Mucosa of rectum (tissue), 2 donors: Measurements from ENCODE around the gene SMARCB1.

Source experiments
- H3K27ac ChIP-seq, 2 donors: one replicate each; pipeline ENCODE4 v1.7.0; 2013; ENCODE audit warnings: inconsistent platforms in 2 of 2, low read depth in 2 of 2, low read length in 2 of 2
- H3K27me3 ChIP-seq, 2 donors: one replicate each; pipeline ENCODE4 v1.7.0; 2013; ENCODE audit warnings: low read length in 2 of 2; ENCODE audit not compliant: control insufficient read depth in 2 of 2, insufficient read depth in 2 of 2
- H3K36me3 ChIP-seq, 2 donors: one replicate each; pipeline ENCODE4 v1.7.0; 2013; ENCODE audit warnings: low read length in 2 of 2; ENCODE audit not compliant: control insufficient read depth in 2 of 2, insufficient read depth in 2 of 2
- H3K4me1 ChIP-seq, 2 donors: one replicate each; pipeline ENCODE4 v1.7.0; 2013; ENCODE audit warnings: low read length in 2 of 2, mild to moderate bottlenecking in 1 of 2; ENCODE audit not compliant: control insufficient read depth in 2 of 2, insufficient read depth in 2 of 2
- H3K4me3 ChIP-seq, 2 donors: one replicate each; pipeline ENCODE4 v1.7.0; 2013; ENCODE audit warnings: low read length in 2 of 2
- H3K9ac ChIP-seq, 2 donors: one replicate each; pipeline ENCODE4 v1.7.0; 2013; ENCODE audit warnings: low read length in 2 of 2, low read depth in 1 of 2, mild to moderate bottlenecking in 1 of 2
- H3K9me3 ChIP-seq, 2 donors: one replicate each; pipeline ENCODE4 v1.7.0; 2013; ENCODE audit warnings: low read length in 2 of 2; ENCODE audit not compliant: control insufficient read depth in 2 of 2
- donor health status: healthy.
- donor health status: Normal muscosa, but diverticular disease.

Gene SMARCB1

GRCh38 chr22:23759566-23759965 is 27.2 kb upstream of the SMARCB1 start:
- no peak overlapping the region for H3K4me3 ChIP-seq
- H3K27me3 ChIP-seq: no peaks in the 10 kb centered on the region
- H3K4me1 ChIP-seq: peaks cover 0 to 2% of the 10 kb centered on the region in 2 donors
- no peak overlapping the region for H3K27ac ChIP-seq
- H3K36me3 ChIP-seq: peaks cover 0 to 8% of the 10 kb centered on the region in 2 donors
- H3K9ac ChIP-seq: no peak overlapping the region
- no peaks in the 10 kb centered on the region for H3K9me3 ChIP-seq

GRCh38 chr22:23760056-23760455 is 26.7 kb upstream of the SMARCB1 start:
- Histone ChIP-seq H3K9ac (no peak overlapping the region), H3K4me1 (peaks cover 0 to 2% of the 10 kb centered on the region in 2 donors), H3K4me3 (no peak overlapping the region), H3K27ac (no peak overlapping the region), H3K9me3 (no peaks in the 10 kb centered on the region), H3K36me3 (peaks cover 5 to 13% of the 10 kb centered on the region in 2 donors), H3K27me3 (no peaks in the 10 kb centered on the region)

DNA sequence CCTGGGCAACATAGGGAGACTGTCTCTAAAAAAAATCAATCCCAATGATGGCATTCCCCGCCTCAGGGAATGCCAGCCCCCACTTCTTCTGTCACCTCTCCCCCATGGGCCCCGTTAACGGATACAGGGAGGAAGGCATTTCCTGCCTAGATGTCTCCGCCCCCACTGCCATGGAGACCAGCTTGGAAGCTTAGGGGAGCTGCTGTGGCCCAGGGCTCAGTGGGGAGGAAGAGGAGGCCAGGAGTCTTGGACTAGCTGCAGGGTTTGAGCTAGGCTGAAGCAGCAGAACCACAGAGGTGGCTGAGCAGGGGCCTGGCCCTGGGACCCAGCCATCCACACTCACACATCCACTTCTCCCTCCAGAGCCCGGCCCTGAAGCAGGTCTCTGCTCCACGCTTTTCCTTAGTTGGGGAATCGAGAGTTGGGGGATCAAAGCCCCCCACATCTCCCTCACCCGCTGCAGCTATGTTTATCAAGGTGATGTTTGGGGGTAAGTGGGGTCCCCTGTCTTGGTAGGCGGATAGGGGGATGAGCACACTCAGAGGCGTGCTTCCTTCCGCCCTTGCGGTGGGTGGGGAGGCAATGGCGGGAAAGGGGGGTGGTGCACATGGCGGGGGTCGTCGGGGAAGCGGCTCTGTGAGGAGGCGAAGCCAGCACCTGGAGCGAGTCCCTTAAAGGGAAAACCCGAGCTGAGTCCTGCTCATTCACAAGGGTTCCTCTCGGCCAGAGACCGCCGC is 23.8 kb upstream of the SMARCB1 start, which contains the start of gene C22orf15:
Gene C22orf15 (plus strand): TSS at position 149 of the 737 bp plus-strand sequence. CDS start 317 bp downstream, at position 466.
- Histone ChIP-seq H3K27ac (no peak within 1 kb of the TSS), H3K9ac (no peak within 1 kb of the TSS), H3K36me3 (peaks cover 9 to 22% of the 10 kb centered on the region in 2 donors), H3K27me3 (no peaks in the 10 kb centered on the region), H3K4me1 (peaks cover 7 to 8% of the 10 kb centered on the region in 2 donors), H3K4me3 (peak within 1 kb of the TSS in 1 of 2 donors; percentile 7), H3K9me3 (no peaks in the 10 kb centered on the region)

- Histone ChIP-seq H3K27me3 (no peaks in the 10 kb centered on the region), H3K36me3 (peaks cover 9 to 22% of the 10 kb centered on the region in 2 donors), H3K9ac (no peak overlapping the region), H3K4me1 (peaks cover 7 to 10% of the 10 kb centered on the region in 2 donors), H3K4me3 (no peak overlapping the region), H3K9me3 (no peaks in the 10 kb centered on the region), H3K27ac (no peak overlapping the region)
Observed at GRCh38 chr22:23763579-23763945, 23.2 kb upstream of the SMARCB1 start.

DNA sequence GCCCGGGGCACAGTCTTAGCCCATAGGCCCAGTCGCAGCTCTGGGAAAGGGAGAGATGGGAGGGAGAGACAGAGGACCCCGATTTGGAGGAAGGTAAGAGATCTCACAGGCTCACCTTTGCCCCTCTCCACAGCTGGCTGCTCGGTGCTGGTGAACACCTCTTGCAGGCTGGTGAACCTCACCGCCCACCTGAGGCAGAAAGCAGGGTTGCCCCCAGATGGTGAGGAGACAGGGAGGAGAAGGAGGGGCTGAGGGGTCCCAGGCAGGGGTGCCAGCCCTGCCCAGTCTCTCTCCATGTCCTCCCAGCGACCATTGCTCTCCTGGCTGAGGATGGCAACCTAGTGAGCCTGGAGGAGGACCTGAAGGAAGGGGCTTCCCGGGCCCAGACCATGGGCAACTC is 22.8 kb upstream of the SMARCB1 start:
- Histone ChIP-seq H3K4me3 (no peak overlapping the region), H3K27ac (no peak overlapping the region), H3K27me3 (no peaks in the 10 kb centered on the region), H3K36me3 (peaks cover 9 to 22% of the 10 kb centered on the region in 2 donors), H3K9ac (no peak overlapping the region), H3K4me1 (peaks cover 8 to 10% of the 10 kb centered on the region in 2 donors), H3K9me3 (no peaks in the 10 kb centered on the region)

DNA sequence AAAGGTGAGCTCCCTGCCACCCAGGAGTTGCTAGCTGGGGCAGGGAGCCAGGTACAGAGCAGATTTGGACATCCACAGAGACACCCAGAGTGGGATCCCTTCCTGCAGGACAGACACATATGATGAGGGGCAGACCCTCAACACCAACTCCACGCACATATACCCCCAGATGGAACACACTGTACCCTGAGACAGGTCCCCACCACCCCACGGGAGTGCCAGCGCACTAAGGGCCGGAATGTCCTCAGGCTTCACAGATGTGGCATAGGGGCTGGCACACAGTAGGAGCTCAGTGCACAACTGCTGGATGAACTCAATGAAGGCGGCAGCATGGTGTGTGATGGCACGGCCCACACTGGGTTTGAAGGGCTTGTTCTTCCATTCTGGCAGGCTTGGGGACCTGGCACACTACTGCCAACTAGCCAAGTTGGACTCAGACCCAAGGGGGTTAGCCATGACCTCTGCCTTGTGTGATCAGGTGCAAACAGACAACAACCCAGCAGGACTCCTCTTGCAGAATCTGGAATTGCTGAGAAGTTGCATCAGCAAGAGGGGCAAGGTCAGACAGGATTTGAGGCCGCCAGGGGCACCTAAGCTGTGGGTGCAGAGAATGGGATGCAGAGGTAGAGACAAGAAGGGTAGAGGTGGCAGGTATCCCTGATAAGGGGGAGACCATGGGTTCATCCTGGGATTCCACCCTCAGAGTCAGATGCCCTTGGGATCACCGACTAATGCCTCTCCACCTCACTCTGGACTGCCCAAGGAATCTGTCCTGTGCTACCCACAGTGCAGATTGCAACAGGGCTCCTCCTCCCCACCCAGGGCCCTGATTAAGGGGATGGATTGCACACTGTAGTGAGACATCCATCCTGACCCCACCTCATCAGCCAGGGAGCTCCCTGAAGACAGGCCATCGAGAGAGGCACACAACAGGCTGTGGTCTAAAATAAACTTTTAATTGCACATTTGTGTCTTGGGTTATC is 21.6 kb upstream of the SMARCB1 start:
- Histone ChIP-seq H3K36me3 (peaks cover 9 to 22% of the 10 kb centered on the region in 2 donors), H3K27me3 (no peaks in the 10 kb centered on the region), H3K4me1 (peaks cover 10 to 11% of the 10 kb centered on the region in 2 donors), H3K9ac (no peak overlapping the region), H3K4me3 (no peak overlapping the region), H3K9me3 (no peaks in the 10 kb centered on the region), H3K27ac (no peak overlapping the region)

DNA sequence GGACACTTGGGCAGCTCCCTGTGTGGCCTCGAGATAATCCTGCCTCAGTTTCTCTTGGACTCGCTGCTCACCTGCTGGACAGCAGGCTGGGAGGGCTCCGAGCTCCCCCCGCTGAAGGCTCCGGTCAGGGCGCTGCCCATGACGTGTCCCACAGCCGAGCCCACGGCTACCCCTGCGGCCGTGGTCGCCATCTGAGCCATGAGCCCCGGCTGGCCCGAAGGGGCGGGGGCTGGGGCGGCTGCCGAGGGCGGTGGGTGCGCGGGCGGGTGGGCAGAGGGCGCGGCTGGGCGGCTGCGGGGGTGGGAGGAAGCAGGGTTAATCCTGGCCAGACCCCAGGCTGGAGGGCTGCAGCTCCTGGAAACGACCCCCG is 19.5 kb upstream of the SMARCB1 start:
- no peaks in the 10 kb centered on the region for H3K9me3 ChIP-seq
- H3K4me3 ChIP-seq: peak overlapping the region; percentile 89 to 97
- H3K27me3 ChIP-seq: no peaks in the 10 kb centered on the region
- peaks cover 9 to 22% of the 10 kb centered on the region in 2 donors for H3K36me3 ChIP-seq
- peak overlapping the region; percentile 87 to 88 for H3K27ac ChIP-seq
- peak overlapping the region; percentile 91 to 95 for H3K9ac ChIP-seq
- peaks cover 15 to 16% of the 10 kb centered on the region in 2 donors for H3K4me1 ChIP-seq

GRCh38 chr22:23767673-23768548 is 18.9 kb upstream of the SMARCB1 start, which contains the start of gene CHCHD10:
CHCHD10 (minus strand) TSS chr22:23767972; CDS start chr22:23767874, 98 bp downstream.
- H3K27ac ChIP-seq: peak within 1 kb of the TSS; percentile 87 to 88
- no peaks in the 10 kb centered on the region for H3K27me3 ChIP-seq
- H3K9ac ChIP-seq: peak within 1 kb of the TSS; percentile 91 to 95
- peaks cover 9 to 22% of the 10 kb centered on the region in 2 donors for H3K36me3 ChIP-seq
- peaks cover 18 to 19% of the 10 kb centered on the region in 2 donors for H3K4me1 ChIP-seq
- H3K4me3 ChIP-seq: peak within 1 kb of the TSS; percentile 89 to 97
- no peaks in the 10 kb centered on the region for H3K9me3 ChIP-seq

GRCh38 chr22:23769321-23769965 is 17.3 kb upstream of the SMARCB1 start:
- H3K27me3 ChIP-seq: peaks cover 0 to 6% of the 10 kb centered on the region in 2 donors
- H3K9me3 ChIP-seq: no peaks in the 10 kb centered on the region
- H3K4me1 ChIP-seq: peaks cover 23 to 27% of the 10 kb centered on the region in 2 donors
- no peak overlapping the region for H3K27ac ChIP-seq
- H3K36me3 ChIP-seq: peaks cover 9 to 15% of the 10 kb centered on the region in 2 donors
- H3K4me3 ChIP-seq: no peak overlapping the region
- H3K9ac ChIP-seq: no peak overlapping the region
